Activated T-helper 1 cell treated with anti-CD3 and anti-CD28 coated beads, Interleukin-12 subunit alpha, Interleukin-12 subunit beta, Interleukin-2, Interleukin-4 antibody, amounts not matched to agents 30 ng/mL and 10 ng/mL and 1 ng/mL, durations not matched to agents 14 hours and 24 hours and 36 hours (primary cell): Measurements from ENCODE around the gene PTPN11. TPM values are rescaled to one million over a fixed set of nuclear protein-coding genes. Genes with fewer than 3 reads are reported as not detected.

ENCODE experiments used
- DNase-seq: peaks from one replicate; pipeline ENCODE4 v3.0.0; 2021; ENCODE audit warnings: low spot score
- H3K27ac Mint-ChIP-seq: one replicate; pipeline ENCODE4 v1.8.0; 2021; ENCODE audit warnings: mild to moderate bottlenecking, mixed read lengths
- H3K27me3 Mint-ChIP-seq: one replicate; pipeline ENCODE4 v1.8.0; 2022; ENCODE audit warnings: mild to moderate bottlenecking, moderate library complexity, mixed read lengths; ENCODE audit not compliant: insufficient read depth
- H3K36me3 Mint-ChIP-seq: one replicate; pipeline ENCODE4 v1.8.0; 2021; ENCODE audit warnings: low read depth, mixed read lengths
- H3K4me1 Mint-ChIP-seq: one replicate; pipeline ENCODE4 v1.8.0; 2021; ENCODE audit warnings: low read depth, mixed read lengths
- H3K4me3 Mint-ChIP-seq: one replicate; pipeline ENCODE4 v1.8.0; 2021; ENCODE audit warnings: mild to moderate bottlenecking, moderate library complexity, mixed read lengths
- H3K9me3 Mint-ChIP-seq: one replicate; pipeline ENCODE4 v1.8.0; 2021; ENCODE audit warnings: mixed read lengths
- intact Hi-C: fragments of 100-400 bp; cut with micrococcal nuclease; formaldehyde crosslinking; loops from one replicate; pipeline ENCODE4 v1.15.1; 2024
- total RNA-seq: library from RNA; stranded (reverse); gene quantifications from 2 replicates; pipeline ENCODE4 v1.2.3, GENCODE V29; 2022

PTPN11 gene
- total RNA-seq: 163 TPM in 2 replicates

GRCh38 chr12:112418608-112419296 is at the start of gene PTPN11:
PTPN11 (plus strand) TSS chr12:112418947; CDS start chr12:112419112, 165 bp downstream.
- intact Hi-C loops: loop anchor here (1.0 to 10.0 kb wide), 2 partner anchors 9 to 734 kb away; partner anchors contain the start of genes ACAD10, BRAP and RPL6

GRCh38 chr12:112370199-112370598 is 48.5 kb upstream of the PTPN11 start:
- H3K4me1 Mint-ChIP-seq: peaks cover 10% of the 10 kb centered on the region
- H3K36me3 Mint-ChIP-seq: peaks cover 3% of the 10 kb centered on the region
- no peak for DNase-seq
- H3K4me3 Mint-ChIP-seq: no peak overlapping the region
- H3K27ac Mint-ChIP-seq: no peak overlapping the region
- H3K27me3 Mint-ChIP-seq: no peaks in the 10 kb centered on the region
- H3K9me3 Mint-ChIP-seq: no peaks in the 10 kb centered on the region
- intact Hi-C loops: no loop called here

More at GRCh38 chr12:112418608-112419296, at the start of gene PTPN11:
- peak within 1 kb of the TSS; percentile 96 for H3K4me3 Mint-ChIP-seq
- H3K4me1 Mint-ChIP-seq: peaks cover 49% of the 10 kb centered on the region
- peak; percentile 88 for DNase-seq
- no peaks in the 10 kb centered on the region for H3K9me3 Mint-ChIP-seq
- peaks cover 2% of the 10 kb centered on the region for H3K27me3 Mint-ChIP-seq
- peak within 1 kb of the TSS; percentile 99 for H3K27ac Mint-ChIP-seq
- H3K36me3 Mint-ChIP-seq: peaks cover 16% of the 10 kb centered on the region

- intact Hi-C loops: no loop called here
- Mint-ChIP-seq H3K36me3 (peaks cover 3% of the 10 kb centered on the region), H3K9me3 (no peaks in the 10 kb centered on the region), H3K27ac (no peak overlapping the region), H3K4me1 (peaks cover 10% of the 10 kb centered on the region), H3K27me3 (no peaks in the 10 kb centered on the region), H3K4me3 (no peak overlapping the region)
- no peak for DNase-seq
These were observed 47.8 kb upstream of the PTPN11 start for GRCh38 chr12:112370868-112371510.

GRCh38 chr12:112374166-112374740 is 44.5 kb upstream of the PTPN11 start:
- DNase-seq: no peak
- Mint-ChIP-seq H3K27me3 (no peaks in the 10 kb centered on the region), H3K9me3 (no peaks in the 10 kb centered on the region)

GRCh38 chr12:112375105-112375504 is 43.6 kb upstream of the PTPN11 start:
- Mint-ChIP-seq H3K4me1 (peaks cover 9% of the 10 kb centered on the region), H3K4me3 (no peak overlapping the region)

More at GRCh38 chr12:112374166-112374740, 44.5 kb upstream of the PTPN11 start:
- intact Hi-C loops: no loop called here
- Mint-ChIP-seq H3K36me3 (peaks cover 3% of the 10 kb centered on the region), H3K4me1 (peaks cover 10% of the 10 kb centered on the region), H3K4me3 (no peak overlapping the region), H3K27ac (no peak overlapping the region)

GRCh38 chr12:112380663-112381405 is 37.9 kb upstream of the PTPN11 start:
- Mint-ChIP-seq H3K27me3 (no peaks in the 10 kb centered on the region), H3K4me3 (peak overlapping the region; percentile 95), H3K36me3 (peaks cover 3% of the 10 kb centered on the region), H3K9me3 (no peaks in the 10 kb centered on the region), H3K4me1 (peaks cover 20% of the 10 kb centered on the region), H3K27ac (peak overlapping the region; percentile 88)
- intact Hi-C loops: loop anchor here (5.0 to 10.0 kb wide), 3 partner anchors 369 to 976 kb away; partner anchors contain the start of genes ACAD10, BRAP, ERP29 and SH2B3
- no peak for DNase-seq

More at GRCh38 chr12:112375105-112375504, 43.6 kb upstream of the PTPN11 start:
- no peak for DNase-seq
- Mint-ChIP-seq H3K27ac (no peak overlapping the region), H3K9me3 (no peaks in the 10 kb centered on the region), H3K27me3 (no peaks in the 10 kb centered on the region), H3K36me3 (peaks cover 3% of the 10 kb centered on the region)
- intact Hi-C loops: no loop called here

- intact Hi-C loops: loop anchor here (5.0 to 10.0 kb wide), 3 partner anchors 369 to 977 kb away; partner anchors contain the start of genes ACAD10, BRAP, ERP29 and SH2B3
- peak; percentile 29 for DNase-seq
- Mint-ChIP-seq H3K9me3 (no peaks in the 10 kb centered on the region), H3K4me3 (peak overlapping the region; percentile 95), H3K4me1 (peaks cover 22% of the 10 kb centered on the region), H3K27ac (peak overlapping the region; percentile 88), H3K36me3 (peaks cover 3% of the 10 kb centered on the region), H3K27me3 (no peaks in the 10 kb centered on the region)
These were observed 37.3 kb upstream of the PTPN11 start for GRCh38 chr12:112381406-112381882.

- Mint-ChIP-seq H3K9me3 (no peaks in the 10 kb centered on the region), H3K36me3 (peaks cover 3% of the 10 kb centered on the region), H3K4me3 (peak within 1 kb of the TSS; percentile 95), H3K4me1 (peaks cover 29% of the 10 kb centered on the region), H3K27me3 (no peaks in the 10 kb centered on the region), H3K27ac (peak within 1 kb of the TSS; percentile 91)
- peak; percentile 92 for DNase-seq
- intact Hi-C loops: loop anchor here (1.0 to 10.0 kb wide), 8 partner anchors 27 to 977 kb away; partner anchors contain the start of genes ACAD10, BRAP, ERP29 and NAA25
These were observed 36.6 kb upstream of the PTPN11 start, which contains the start of gene HECTD4 for GRCh38 chr12:112381883-112382796. HECTD4 (minus strand) TSS chr12:112382431; CDS start chr12:112382128, 303 bp downstream.

GRCh38 chr12:112382866-112383265 is 35.9 kb upstream of the PTPN11 start:
- H3K4me1 Mint-ChIP-seq: peaks cover 34% of the 10 kb centered on the region
- no peaks in the 10 kb centered on the region for H3K9me3 Mint-ChIP-seq
- peaks cover 3% of the 10 kb centered on the region for H3K36me3 Mint-ChIP-seq
- peak overlapping the region; percentile 88 for H3K4me3 Mint-ChIP-seq
- intact Hi-C loops: loop anchor here (1.0 to 10.0 kb wide), 8 partner anchors 26 to 978 kb away; partner anchors contain the start of genes ACAD10, BRAP, ERP29 and NAA25
- H3K27me3 Mint-ChIP-seq: peaks cover 2% of the 10 kb centered on the region
- DNase-seq: no peak
- peak overlapping the region; percentile 91 for H3K27ac Mint-ChIP-seq

- peaks cover 16% of the 10 kb centered on the region for H3K27me3 Mint-ChIP-seq
- no peaks in the 10 kb centered on the region for H3K36me3 Mint-ChIP-seq
- no peak for DNase-seq
- intact Hi-C loops: loop anchor here (1.0 to 10.0 kb wide), 9 partner anchors 23 to 982 kb away; partner anchors contain the start of genes RPL6, SH2B3 and TRAFD1
- H3K27ac Mint-ChIP-seq: peak overlapping the region; percentile 88
- H3K4me3 Mint-ChIP-seq: no peak overlapping the region
- no peaks in the 10 kb centered on the region for H3K9me3 Mint-ChIP-seq
- peaks cover 20% of the 10 kb centered on the region for H3K4me1 Mint-ChIP-seq
These were observed 32.0 kb upstream of the PTPN11 start for GRCh38 chr12:112386726-112387125.

GRCh38 chr12:112389228-112389627 is 29.5 kb upstream of the PTPN11 start:
- Mint-ChIP-seq H3K27me3 (peaks cover 22% of the 10 kb centered on the region), H3K4me3 (no peak overlapping the region), H3K36me3 (no peaks in the 10 kb centered on the region), H3K4me1 (peaks cover 14% of the 10 kb centered on the region), H3K27ac (no peak overlapping the region), H3K9me3 (no peaks in the 10 kb centered on the region)
- no peak for DNase-seq
- intact Hi-C loops: loop anchor here (10.0 kb wide), 1 partner anchor 984 kb away; the partner anchor contains the start of gene SH2B3
